WI38 (cell line): ENCODE measurements around the gene SPTLC2.

ENCODE experiments used
- H3K4me3 ChIP-seq: 2 replicates; pipeline ENCODE4 v1.5.1; 2011; ENCODE audit warnings: low read depth, mild to moderate bottlenecking, control low read depth, low read length
- TF ChIP-seq, protein P1 (sequence below): IDR thresholded peaks from 2 replicates; pipeline ENCODE4 v1.5.1; 2012; ENCODE audit warnings: low read depth, mild to moderate bottlenecking, control low read depth, low read length

The SPTLC2 gene

GRCh38 chr14:77502109-77502782 is 114.2 kb downstream of the SPTLC2 start:
- TF ChIP-seq, protein P1, sequence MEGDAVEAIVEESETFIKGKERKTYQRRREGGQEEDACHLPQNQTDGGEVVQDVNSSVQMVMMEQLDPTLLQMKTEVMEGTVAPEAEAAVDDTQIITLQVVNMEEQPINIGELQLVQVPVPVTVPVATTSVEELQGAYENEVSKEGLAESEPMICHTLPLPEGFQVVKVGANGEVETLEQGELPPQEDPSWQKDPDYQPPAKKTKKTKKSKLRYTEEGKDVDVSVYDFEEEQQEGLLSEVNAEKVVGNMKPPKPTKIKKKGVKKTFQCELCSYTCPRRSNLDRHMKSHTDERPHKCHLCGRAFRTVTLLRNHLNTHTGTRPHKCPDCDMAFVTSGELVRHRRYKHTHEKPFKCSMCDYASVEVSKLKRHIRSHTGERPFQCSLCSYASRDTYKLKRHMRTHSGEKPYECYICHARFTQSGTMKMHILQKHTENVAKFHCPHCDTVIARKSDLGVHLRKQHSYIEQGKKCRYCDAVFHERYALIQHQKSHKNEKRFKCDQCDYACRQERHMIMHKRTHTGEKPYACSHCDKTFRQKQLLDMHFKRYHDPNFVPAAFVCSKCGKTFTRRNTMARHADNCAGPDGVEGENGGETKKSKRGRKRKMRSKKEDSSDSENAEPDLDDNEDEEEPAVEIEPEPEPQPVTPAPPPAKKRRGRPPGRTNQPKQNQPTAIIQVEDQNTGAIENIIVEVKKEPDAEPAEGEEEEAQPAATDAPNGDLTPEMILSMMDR, result no peak
- no peak overlapping the region for H3K4me3 ChIP-seq

DNA sequence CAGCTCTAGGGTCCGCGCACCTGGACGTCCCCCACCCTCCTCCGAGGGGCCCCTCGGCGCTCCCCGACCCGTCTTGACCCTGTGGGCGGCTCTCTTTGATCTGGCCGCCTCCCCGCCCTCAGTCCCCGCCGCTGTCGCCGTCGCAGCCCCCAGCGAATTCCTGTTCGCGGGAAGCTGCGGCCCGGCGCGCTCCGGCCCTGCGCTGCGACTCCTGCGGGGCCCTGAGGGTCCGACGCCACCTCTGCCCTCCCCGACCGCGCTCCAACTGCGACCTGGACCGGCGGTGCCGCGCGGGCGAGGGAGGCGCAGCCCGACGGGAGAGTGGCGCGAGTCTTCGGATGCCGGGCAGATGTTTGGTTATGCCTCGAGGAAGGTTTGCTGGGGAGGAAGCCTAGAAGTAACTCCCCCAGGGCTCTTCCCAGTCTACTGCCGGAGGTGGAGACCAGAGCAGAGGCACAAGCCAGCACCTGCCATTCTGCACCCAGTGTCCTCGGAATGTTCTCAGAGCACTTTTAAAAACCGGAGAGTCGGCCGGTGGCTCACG is 117.4 kb downstream of the SPTLC2 start:
- peak overlapping the region; percentile 55 for H3K4me3 ChIP-seq
- TF ChIP-seq, protein P1, result no peak

GRCh38 chr14:77498120-77498979 is 118.1 kb downstream of the SPTLC2 start, which contains the start of gene ISM2:
TSS of gene ISM2 (minus strand) at chr14:77498816. CDS start at chr14:77498793, 23 bp downstream.
- TF ChIP-seq, protein P1, result no peak
- peak within 1 kb of the TSS; percentile 55 for H3K4me3 ChIP-seq

GRCh38 chr14:77495334-77495733 is 121.1 kb downstream of the SPTLC2 start:
- H3K4me3 ChIP-seq, result no peak overlapping the region
- TF ChIP-seq, protein P1, result no peak

DNA sequence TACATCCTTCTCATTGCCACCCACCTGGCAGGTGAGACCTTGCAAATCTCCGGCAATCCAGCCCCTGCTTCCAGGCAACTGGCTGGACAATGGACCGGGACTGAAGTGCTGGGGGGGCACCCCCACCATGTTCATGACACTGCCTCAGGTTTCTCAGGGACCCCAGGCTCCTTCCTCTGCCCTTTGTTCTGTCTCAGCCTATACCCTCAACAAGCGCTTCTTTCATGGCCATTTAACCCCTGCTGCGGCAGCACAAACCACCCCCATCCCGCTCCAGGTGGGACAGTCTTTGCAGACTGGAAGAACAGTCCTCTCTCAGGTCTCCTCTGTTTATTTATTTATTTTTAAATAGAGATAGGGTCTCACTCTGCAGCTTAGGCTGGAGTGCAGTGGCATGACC is 125.4 kb downstream of the SPTLC2 start:
- TF ChIP-seq, protein P1, result no peak
- no peak overlapping the region for H3K4me3 ChIP-seq

GRCh38 chr14:77490347-77490986 is 126.0 kb downstream of the SPTLC2 start:
- no peak overlapping the region for H3K4me3 ChIP-seq
- TF ChIP-seq, protein P1, result no peak
